K562 treated with DMSO at 1 percent for 4 hours (cell line): ENCODE data around the gene SH2D6. TPM values are rescaled to one million over a fixed set of nuclear protein-coding genes. Genes with fewer than 3 reads are reported as not detected.

ENCODE experiments used
- total RNA-seq: library from RNA; unstranded; fragments of 300-600 nt; gene quantifications from 2 replicates; pipeline ENCODE4 v1.2.3, GENCODE V29; 2022; ENCODE audit not compliant: insufficient read depth

Gene SH2D6
- total RNA-seq: not detected in 2 replicates

DNA sequence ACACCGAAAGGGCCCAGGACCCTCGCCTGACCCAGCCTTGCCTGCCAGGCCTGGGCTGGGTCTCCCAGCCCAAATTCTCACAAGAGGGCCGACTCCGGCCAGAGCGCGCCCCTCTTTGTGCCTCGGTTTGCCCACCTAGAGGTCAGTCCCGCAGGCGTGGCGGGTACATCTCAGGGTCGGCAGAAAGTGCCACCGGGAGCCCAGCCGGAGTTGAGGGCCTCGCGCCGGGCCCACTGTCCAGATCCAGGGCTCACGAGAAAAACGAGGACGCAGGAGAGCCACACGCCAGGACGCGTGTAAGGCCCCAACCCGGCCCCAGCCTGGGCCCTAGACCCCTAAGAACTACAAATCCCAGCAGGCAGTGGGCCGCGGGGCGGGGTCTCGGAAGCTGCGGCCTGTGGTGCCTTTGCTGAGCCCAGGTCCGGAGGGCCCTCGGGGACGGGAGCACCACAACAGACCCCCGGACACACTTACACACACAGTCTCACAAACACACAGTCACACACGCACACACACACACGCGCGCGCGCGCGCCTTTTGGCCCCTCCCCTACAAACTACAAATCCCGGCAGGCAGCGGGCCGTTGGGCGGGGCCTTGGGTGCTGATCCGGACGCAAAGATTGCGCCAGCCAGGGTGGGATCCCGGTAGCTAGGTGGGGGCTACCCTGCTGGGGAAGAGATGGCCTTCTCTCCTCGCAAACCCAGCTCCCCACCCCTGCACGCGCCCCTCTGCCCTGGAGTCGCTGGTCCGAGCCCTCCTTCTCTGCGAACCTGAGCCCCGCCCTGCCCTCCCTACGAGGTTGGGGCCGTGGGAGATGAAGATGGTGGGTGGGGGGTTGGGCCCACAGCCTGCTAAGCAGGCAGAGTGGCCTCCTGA, at the start of gene SH2D6:
Gene SH2D6, plus strand, starts transcription at position 583 of the 877 bp plus-strand sequence. CDS start 10,752 bp downstream, outside the sequence.

DNA sequence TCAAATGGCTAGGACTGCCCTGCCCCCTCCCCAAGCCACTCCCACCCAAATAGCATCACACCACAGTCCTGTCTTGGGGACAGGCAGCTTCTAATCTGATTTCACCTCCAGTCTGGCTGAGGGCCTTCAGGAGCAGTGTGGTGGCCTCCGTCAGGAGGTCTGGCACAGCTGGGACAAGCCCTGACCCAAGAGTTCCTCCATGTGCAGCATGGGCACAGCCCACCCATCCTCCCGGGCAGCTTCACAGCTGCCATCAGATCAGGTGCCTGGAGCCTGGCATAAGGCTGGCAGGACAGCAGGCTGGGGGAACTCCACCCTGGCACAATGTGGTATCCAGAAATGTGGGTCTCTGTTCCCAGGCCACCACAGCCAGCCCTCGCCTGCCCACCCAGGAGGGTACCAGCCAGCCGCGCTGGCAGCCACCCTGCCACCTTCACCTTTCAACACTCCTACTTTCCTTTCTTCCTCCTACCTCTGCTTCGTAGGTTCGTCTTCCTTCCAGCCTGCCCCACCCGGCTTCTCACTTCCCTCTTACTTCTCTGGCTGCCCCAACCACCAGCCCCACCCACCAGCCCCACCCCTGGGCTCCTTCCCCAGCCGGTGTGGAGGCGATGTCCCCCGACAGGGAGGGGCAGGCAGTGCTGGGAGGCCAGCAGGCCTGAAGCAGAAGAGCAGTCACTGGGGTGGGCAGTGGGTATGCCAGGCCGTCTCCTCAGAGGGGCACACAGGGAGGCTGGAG, 8.5 kb upstream of the SH2D6 start, which contains the start of gene CAPG:
Gene CAPG, minus strand, starts transcription at position 522 of the 739 bp plus-strand sequence. CDS start 8,221 bp downstream, outside the sequence.

Other genes with a start within 250 kb of the SH2D6 start
- 40.4 and 54.5 TPM in 2 replicates for gene TGOLN2, start 90.7 kb upstream of the SH2D6 start, total RNA-seq
- gene RETSAT, start 64.2 kb upstream of the SH2D6 start, total RNA-seq: 27.3 and 29.1 TPM in 2 replicates
- gene ELMOD3, start 63.9 kb upstream of the SH2D6 start, total RNA-seq: 13.4 and 18.3 TPM in 2 replicates
- gene CAPG, start 8.3 kb upstream of the SH2D6 start, total RNA-seq: 94.8 and 104 TPM in 2 replicates
- 114 and 177 TPM in 2 replicates for gene MAT2A, start 120.5 kb downstream of the SH2D6 start, total RNA-seq
- gene GGCX, start 142.8 kb downstream of the SH2D6 start, total RNA-seq: 11.6 and 16.2 TPM in 2 replicates
- 161 and 170 TPM in 2 replicates for gene VAMP8, start 158.9 kb downstream of the SH2D6 start, total RNA-seq
- not detected in 2 replicates for gene VAMP5, start 165.7 kb downstream of the SH2D6 start, total RNA-seq
- gene RNF181, start 177.0 kb downstream of the SH2D6 start, total RNA-seq: 259 and 269 TPM in 2 replicates
- gene TMEM150A, start 184.0 kb downstream of the SH2D6 start, total RNA-seq: 13.9 and 19.1 TPM in 2 replicates
- gene C2orf68, start 193.4 kb downstream of the SH2D6 start, total RNA-seq: 33.2 and 51.4 TPM in 2 replicates
- gene USP39, start 197.5 kb downstream of the SH2D6 start, total RNA-seq: 94.0 and 97.0 TPM in 2 replicates
- gene SFTPB, start 249.5 kb downstream of the SH2D6 start, total RNA-seq: not detected in 2 replicates